ENCODE results near the gene KIAA0040.

The KIAA0040 gene

DNA sequence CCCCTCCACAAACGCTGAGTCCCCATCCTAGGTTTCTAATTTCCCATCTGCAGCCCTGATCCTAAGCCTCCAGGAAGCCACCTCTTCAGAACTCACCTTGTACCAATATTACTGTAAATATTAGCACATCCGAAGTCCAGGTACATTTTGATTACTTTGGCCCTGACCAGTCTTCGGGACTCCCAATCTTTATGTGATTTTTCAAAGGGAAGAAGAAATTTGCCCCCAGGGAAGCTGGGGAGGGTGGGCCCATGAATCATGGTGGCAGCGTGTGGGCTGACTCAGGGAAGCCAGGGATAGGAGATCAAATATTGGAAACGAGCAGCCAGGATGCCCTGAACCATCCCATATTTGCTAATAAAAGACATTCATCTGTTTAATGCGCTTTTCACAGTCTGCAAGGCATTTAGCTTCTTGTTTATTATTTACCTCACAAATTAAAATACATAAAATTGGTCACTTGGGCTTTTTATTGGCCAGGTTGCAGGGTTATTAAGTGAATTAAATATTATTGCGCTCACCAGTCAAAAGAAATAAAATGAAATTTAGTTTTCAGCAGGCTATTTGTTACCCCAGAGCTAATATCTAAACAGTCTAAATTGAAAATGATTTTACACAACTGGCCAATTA, 46.6 kb downstream of the KIAA0040 start:
- in situ Hi-C loops (cut with MboI; ENCODE audit: low sequenced_read_pairs): loop anchor here (25.0 kb wide), 2 partner anchors 109 to 384 kb away; no protein-coding TSS in a partner anchor

DNA sequence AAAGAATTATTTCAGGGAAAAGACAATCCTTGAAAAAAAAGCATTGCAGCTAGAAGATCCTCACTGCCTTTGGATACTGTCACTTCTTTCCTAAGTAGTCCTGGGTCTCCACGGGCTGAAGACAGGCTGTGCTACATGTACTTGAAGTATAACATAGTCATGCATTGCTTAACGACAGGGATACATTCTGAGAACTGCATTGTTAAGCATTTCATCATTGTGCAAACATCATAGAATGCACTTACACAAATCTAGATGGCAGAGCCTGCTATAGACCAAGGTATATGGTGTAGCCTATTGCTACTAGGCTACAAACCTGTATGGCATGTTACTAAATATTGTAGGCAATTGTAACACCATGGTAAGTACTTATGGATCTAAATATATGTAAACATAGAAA, 54.0 kb downstream of the KIAA0040 start:
- in situ Hi-C loops (cut with MboI; ENCODE audit: low sequenced_read_pairs): loop anchor here (25.0 kb wide), 2 partner anchors 101 to 376 kb away; no protein-coding TSS in a partner anchor

DNA sequence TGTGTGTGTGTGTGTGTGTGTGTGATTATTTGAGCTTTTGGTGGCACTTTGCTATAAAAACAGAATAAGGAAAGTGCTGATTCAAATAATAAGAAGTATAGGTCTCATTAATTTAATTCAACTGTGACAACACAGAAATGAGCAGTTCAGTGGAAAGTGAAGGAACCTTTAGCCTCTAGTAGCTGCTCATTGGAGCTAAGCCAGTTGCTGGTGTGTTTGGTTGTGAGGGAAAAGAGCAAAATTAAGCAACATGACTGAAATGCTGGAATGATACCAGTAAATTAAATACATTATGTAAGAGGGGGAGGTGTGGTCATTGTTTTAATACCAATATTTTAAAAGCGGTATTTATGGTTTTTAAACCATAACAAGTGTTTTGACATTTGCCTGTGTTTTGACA, 55.2 kb downstream of the KIAA0040 start:
- in situ Hi-C loops (cut with MboI; ENCODE audit: low sequenced_read_pairs): loop anchor here (25.0 kb wide), 2 partner anchors 100 to 375 kb away; no protein-coding TSS in a partner anchor

DNA sequence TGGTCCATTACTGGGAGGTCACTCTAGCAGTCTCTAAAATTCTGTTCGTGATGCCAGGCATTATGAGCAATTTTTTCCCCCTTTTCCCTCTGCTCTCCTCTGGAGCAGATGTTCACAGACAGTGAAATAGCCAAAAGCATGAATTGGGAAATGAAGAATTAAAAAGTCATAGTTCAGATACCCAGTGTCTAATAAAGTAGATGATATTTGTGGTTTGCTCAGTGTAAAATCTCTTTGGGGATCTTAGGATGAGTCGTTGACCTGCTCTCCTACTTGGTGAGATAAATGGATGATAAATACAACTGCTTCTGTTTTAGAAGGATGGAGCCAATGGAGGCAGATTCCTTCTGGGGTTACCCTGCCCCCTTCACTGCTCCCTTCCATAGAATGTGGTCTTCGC, 56.3 kb downstream of the KIAA0040 start:
- in situ Hi-C loops (cut with MboI; ENCODE audit: low sequenced_read_pairs): loop anchor here (25.0 kb wide), 2 partner anchors 99 to 374 kb away; no protein-coding TSS in a partner anchor

DNA sequence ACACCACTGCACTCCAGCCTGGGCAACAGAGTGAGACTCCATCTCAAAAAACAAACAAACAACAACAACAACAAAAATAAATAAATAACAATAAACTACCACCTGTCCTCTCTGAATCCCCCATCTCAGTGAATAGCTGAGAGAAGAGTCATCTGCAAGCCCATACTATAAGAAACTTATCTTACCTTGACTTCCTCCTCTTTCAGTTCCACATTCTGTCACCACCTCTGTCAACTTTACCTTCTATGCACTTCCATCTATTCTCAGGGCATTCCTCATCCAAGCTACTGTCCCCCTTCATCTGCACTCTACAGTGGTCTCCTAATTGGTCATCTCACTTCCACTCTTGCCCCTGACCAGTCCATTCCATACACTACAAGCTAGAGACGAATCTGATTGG, 58.1 kb downstream of the KIAA0040 start:
- in situ Hi-C loops (cut with MboI; ENCODE audit: low sequenced_read_pairs): loop anchor here (25.0 kb wide), 2 partner anchors 97 to 372 kb away; no protein-coding TSS in a partner anchor

DNA sequence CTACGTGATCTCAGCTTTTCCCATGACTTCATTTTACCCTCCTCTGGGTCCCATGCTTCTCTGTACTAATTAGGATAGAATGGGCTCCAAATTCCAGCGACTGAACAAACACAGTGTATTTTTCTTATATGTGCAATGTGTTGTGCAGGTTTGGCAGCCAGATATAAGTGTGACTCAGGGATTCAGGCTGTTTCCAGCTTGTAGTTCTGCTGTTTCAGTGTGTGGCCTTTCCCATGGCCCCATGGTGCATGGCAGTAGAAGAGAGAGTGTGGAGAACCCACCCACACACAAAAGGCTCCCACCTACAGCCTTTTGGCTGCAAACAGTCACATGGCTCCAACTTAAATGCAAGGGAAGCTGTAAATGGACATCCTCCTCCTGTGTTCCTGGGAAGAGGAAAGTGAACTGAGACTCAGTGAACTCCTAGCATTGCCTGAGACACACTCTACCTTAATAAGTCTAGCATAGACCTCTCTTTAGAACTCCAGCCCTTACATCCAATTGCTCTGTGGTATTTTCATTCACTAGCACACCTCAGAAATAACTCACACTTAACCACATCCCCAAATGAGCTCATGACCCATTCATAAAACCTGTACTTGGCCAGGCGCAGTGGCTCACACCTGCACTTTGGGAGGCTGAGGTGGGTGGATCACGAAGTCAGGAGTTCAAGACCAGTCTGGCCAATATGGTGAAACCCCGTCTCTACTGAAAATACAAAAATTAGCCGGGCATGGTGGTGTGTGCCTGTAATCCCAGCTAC, 58.7 kb downstream of the KIAA0040 start:
- in situ Hi-C loops (cut with MboI; ENCODE audit: low sequenced_read_pairs): loop anchor here (25.0 kb wide), 2 partner anchors 97 to 372 kb away; no protein-coding TSS in a partner anchor

DNA sequence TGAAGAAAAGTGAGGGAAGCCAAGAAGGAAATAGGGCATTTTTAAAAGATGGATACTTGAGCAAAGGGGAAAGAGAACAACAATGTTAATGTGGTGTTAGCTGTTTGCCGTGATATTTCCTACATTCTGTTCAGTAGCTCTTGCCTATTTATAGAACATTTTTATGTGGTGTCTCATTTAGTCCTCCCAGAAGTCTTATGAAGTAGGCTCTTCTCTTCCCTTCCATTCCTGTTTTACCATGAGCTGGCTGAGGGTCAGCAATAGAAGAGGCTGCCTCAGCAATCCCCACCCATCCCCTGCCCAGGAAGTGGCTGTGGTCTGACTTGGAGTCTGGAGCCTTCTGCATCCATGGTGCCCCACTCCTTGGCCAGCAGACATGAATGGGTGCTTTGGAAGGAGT, 60.1 kb downstream of the KIAA0040 start:
- in situ Hi-C loops (cut with MboI; ENCODE audit: low sequenced_read_pairs): loop anchor here (25.0 kb wide), 2 partner anchors 95 to 370 kb away; no protein-coding TSS in a partner anchor

DNA sequence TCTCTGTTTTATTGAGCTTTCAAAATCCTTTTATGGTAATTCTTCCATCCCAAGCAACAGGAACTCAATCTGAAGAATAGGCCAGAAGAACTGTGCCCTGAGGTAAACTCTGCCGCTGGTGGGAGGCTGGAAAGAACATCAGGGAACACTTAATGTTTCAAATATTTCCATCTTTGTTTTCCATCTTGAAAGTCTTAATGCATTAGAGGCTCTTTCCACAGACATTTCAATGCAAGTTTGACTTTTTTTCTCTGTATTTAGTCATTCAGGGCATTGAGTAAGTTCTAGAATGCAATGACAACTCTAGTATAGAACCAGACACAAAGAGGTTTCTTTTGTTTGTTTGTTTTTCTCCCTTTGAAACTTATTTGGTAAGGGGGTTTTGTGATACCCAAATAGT, 61.5 kb downstream of the KIAA0040 start:
- in situ Hi-C loops (cut with MboI; ENCODE audit: low sequenced_read_pairs): loop anchor here (25.0 kb wide), 2 partner anchors 94 to 369 kb away; no protein-coding TSS in a partner anchor

DNA sequence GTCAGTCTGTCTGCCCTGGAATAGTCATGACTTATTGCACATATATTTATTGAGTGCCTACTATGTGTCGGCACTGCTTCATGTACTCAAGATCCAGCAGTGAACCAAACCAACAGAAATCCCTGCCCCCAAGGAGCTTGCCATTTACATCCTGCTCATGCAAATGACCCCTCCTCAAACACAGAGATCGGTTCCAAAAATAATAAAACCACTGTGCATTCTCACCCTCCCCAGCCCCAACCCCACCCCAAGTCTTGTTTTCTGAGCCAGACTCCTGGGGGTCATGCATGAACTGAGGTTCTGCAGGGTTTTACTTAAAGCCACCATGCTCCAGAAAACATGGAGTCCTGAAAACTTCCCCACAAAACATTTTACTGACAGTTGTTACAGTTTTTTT, 61.9 kb downstream of the KIAA0040 start:
- in situ Hi-C loops (cut with MboI; ENCODE audit: low sequenced_read_pairs): loop anchor here (25.0 kb wide), 2 partner anchors 93 to 368 kb away; no protein-coding TSS in a partner anchor

DNA sequence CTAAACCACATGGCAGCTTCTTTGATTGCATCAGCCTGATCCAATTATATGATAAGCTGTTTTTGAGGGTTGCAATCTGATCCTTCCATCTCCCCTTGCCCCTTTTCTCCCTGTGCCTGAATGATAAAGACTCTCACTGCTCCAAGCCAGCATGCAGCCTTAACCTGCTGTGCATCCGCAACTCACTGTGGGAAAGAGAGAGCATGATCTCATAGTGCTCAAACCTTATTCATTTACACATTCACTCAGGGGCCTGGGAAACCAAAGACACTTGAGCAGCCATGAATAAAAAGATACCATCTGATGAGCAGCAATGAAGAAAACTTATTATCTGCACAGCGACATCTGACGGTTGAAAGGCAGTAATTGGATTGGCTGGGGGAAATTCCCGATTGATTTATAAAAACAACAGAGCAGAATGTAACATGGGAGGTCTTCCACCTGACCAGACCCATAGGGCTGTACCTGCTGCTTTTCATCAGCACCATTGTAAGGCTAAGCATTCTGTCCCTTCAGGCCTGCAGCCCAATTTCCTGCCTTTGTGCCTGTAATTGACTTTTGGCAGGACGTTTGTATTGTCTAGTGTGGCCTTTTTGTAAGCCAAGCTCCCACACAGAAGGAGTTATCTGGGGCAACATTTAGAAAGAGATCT, 62.5 kb downstream of the KIAA0040 start:
- in situ Hi-C loops (cut with MboI; ENCODE audit: low sequenced_read_pairs): loop anchor here (25.0 kb wide), 2 partner anchors 93 to 368 kb away; no protein-coding TSS in a partner anchor

DNA sequence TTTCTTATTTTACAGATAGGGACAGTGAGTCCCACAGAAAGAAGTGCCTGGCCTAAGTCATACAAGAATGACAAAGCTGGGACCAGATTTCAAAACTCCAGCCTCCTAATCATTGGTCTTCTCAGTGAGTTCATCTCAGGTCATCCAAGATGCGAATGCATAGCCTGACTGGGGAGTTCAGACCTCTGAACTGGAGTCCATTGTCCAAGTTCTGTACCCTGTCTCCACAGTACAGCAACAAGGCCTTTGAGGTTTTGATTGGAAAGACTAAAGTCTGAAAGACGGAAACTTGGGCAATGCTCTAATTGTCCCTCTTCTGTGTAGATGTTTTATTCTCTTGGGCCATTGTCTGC, 63.0 kb downstream of the KIAA0040 start:
- in situ Hi-C loops (cut with MboI; ENCODE audit: low sequenced_read_pairs): loop anchor here (25.0 kb wide), 2 partner anchors 92 to 367 kb away; no protein-coding TSS in a partner anchor

DNA sequence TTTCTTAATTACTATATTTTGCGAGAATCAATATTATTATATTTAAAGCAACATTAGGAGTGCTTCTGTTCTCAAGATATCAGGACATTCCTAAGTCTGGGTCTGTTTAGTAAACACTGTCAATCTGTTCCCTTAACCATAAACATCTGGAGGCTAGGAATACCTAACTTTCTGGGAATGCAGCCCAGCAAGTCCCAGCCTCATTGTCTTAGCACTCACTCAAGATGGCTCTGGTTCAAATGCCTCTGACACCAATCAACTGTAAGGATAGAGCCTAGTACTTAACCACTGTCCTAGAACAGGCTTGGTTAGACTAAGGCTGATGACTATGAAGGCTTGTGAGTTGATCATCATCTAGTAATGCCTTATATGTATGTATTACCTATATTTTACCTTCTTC, 63.4 kb downstream of the KIAA0040 start:
- in situ Hi-C loops (cut with MboI; ENCODE audit: low sequenced_read_pairs): loop anchor here (25.0 kb wide), 2 partner anchors 92 to 367 kb away; no protein-coding TSS in a partner anchor

DNA sequence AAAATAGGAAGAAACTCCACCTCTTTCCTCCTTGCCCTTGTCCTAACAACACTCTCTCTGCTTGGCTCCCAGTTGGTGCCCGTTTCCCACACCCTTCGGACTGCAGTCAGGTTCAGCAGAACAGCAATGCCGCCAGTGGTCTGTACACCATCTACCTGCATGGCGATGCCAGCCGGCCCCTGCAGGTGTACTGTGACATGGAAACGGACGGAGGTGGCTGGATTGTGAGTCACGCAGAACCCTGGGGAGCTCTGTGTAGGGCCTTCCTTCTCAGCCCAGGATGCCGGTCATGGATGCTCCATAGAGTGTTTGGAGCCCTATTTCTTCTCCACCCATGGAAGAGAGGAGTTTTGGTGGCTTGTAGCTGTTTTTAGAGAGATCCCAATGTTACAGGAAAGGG, 64.1 kb downstream of the KIAA0040 start:
- in situ Hi-C loops (cut with MboI; ENCODE audit: low sequenced_read_pairs): loop anchor here (25.0 kb wide), 2 partner anchors 91 to 366 kb away; no protein-coding TSS in a partner anchor

DNA sequence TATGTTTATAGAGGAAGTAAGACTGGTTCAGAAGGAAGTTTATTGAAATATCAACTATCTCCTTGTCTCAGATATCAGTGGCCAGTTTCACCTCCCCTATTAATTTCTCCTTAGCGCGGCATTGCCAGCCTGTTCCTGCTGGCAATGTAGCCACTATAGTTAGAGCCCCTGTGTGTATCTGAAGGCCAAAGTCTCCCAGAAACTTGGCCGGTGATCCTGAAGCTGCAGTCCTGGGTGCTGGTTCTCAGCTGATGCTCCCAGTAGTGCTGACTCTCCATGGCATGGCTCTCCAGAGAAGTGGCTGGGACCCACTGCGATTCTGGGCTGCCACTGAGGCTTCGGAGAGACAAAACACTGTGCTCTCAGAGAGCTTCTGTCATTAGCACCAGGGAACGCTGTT, 65.0 kb downstream of the KIAA0040 start:
- in situ Hi-C loops (cut with MboI; ENCODE audit: low sequenced_read_pairs): loop anchor here (25.0 kb wide), 2 partner anchors 90 to 365 kb away; no protein-coding TSS in a partner anchor

DNA sequence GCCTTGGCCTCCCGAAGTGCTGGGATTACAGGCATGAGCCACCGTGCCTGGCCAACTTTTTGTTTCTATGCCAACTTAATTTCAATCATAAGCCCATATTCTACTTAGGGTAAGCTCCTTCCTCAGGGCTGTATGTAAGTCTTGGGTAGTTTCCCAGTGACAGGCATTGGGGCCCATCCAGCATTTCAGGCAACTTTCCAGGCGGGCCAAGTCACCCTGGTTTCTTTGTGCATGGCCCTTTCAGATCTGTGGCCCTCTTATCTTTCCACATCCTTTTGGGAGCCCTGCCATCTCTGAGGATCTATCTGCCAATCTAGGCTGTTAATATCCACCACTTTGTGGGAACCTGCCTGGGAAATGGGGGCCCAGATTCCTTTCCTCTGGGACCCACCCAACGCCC, 66.2 kb downstream of the KIAA0040 start:
- in situ Hi-C loops (cut with MboI; ENCODE audit: low sequenced_read_pairs): loop anchor here (25.0 kb wide), 2 partner anchors 89 to 364 kb away; no protein-coding TSS in a partner anchor

DNA sequence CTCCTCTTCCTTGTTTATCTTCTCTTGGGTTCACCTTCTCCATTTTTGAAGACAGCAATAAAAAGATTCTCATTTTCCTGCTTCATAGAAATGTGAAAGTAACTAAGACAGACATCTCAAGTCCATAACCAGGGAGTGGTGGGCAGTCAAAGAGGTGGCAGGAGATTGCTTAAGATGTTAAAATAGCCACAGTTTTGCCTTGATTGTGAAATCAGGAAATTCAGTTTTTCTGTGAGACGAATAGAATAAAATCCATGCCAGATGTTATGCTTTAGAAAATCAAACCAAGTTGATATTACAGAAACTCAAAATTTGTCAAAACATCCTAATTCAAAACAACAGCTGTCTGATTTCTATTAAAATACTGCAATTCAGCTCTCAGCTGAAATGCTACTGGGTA, 67.7 kb downstream of the KIAA0040 start:
- in situ Hi-C loops (cut with MboI; ENCODE audit: low sequenced_read_pairs): loop anchor here (25.0 kb wide), 2 partner anchors 88 to 363 kb away; no protein-coding TSS in a partner anchor

DNA sequence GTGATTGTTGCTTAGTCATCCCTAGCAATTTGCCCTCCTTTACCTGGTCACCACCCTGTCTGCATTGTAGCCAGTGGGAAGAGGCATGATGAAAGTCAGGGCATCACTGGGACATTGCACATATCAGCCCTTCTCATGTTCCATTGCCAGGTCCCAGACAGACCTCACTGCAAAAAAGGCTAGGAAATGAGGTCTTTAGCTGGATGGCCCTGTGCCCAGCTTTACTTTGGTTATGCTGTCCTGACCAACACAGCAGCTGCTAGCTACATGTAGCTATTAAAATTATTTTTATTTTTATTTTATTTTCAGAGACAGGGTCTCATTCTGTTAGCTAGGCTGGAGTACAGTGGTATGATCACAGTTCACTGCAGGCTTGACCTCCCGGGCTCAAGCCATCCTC, 72.1 kb downstream of the KIAA0040 start:
- in situ Hi-C loops (cut with MboI; ENCODE audit: low sequenced_read_pairs): no loop called here

DNA sequence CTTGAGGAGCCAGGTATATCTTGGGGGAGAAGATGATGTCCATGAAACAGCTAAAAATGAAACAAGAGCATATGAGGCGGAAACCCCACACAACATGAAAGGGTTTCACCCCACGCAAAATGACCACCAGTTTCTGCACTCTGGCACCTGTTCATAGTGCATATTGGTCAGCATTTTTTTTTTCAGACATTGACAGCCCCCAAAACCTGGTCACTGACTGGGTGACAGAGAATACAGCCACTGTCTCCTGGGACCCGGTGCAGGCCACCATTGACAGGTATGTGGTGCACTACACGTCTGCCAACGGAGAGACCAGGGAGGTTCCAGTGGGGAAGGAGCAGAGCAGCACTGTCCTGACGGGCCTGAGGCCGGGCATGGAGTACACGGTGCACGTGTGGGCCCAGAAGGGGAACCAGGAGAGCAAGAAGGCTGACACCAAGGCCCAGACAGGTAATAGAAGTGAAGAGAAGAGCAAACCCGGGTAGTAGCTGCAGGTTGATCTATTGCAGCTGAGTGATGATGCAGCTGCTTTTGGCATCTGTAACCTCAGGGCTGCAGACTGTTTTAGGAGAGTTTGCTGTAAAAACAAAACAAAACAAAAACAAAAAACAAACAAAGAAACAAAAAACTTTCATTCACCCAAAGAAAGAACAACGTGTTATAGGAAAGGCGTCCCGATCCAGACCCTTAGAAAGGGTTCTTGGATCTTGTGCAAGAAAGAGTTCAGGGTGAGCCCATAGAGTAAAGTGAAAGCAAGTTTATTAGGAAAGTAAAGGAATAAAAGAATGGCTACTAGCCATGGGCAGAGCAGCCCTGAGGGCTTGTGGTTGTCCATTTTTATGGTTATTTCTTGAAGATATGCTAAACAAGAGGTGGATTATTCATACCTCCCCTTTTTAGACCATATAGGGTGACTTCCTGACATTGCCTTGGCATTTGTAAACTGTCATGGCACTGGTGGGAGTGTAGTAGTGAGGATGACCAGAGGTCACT, 73.9 kb downstream of the KIAA0040 start:
- in situ Hi-C loops (cut with MboI; ENCODE audit: low sequenced_read_pairs): no loop called here

DNA sequence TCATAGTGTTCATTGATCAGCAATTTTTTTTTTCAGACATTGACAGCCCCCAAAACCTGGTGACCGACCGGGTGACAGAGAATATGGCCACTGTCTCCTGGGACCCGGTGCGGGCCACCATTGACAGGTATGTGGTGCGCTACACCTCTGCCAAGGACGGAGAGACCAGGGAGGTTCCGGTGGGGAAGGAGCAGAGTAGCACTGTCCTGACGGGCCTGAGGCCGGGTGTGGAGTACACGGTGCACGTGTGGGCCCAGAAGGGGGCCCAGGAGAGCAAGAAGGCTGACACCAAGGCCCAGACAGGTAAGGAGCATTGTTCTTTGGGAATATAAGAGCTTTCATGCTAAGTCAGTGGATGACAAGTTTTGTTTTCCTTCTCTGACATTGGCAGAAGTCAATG, 75.7 kb downstream of the KIAA0040 start:
- in situ Hi-C loops (cut with MboI; ENCODE audit: low sequenced_read_pairs): no loop called here

All from HL-60/S4 (cell line).